Smooth muscle cell (in vitro differentiated cells): ENCODE measurements around the gene SLC30A1. TPM values are rescaled to one million over a fixed set of nuclear protein-coding genes. Genes with fewer than 3 reads are reported as not detected.

Experiments used
- DNase-seq: peaks from one replicate; lab custom pipeline; 2025; ENCODE audit not compliant: unreplicated experiment; lab: John Stamatoyannopoulos, UW
- H2AFZ ChIP-seq: fragments of 200-600 bp; sonication (generic); 2 replicates; pipeline ENCODE4 v1.6.0; 2016; ENCODE audit warnings: antibody characterized with exemption, low read depth, mild to moderate bottlenecking
- H3F3A ChIP-seq: fragments of 200-600 bp; sonication (generic); 2 replicates; pipeline ENCODE4 v1.6.0; 2017; ENCODE audit warnings: antibody characterized with exemption, low read depth
- H3K27ac ChIP-seq: fragments of 200-600 bp; sonication (generic); 2 replicates; pipeline ENCODE4 v1.5.1; 2016; ENCODE audit warnings: low read depth, mild to moderate bottlenecking
- H3K27me3 ChIP-seq: fragments of 200-600 bp; sonication (generic); 2 replicates; pipeline ENCODE4 v1.6.1; 2016; ENCODE audit warnings: low read depth, mild to moderate bottlenecking
- H3K36me3 ChIP-seq: fragments of 200-600 bp; sonication (generic); 2 replicates; pipeline ENCODE4 v1.5.1; 2016; ENCODE audit warnings: low read depth
- H3K4me1 ChIP-seq: fragments of 200-600 bp; sonication (generic); 2 replicates; pipeline ENCODE4 v1.5.1; 2016; ENCODE audit warnings: low read depth
- H3K4me2 ChIP-seq: fragments of 200-600 bp; sonication (generic); 2 replicates; pipeline ENCODE4 v1.6.0; 2016; ENCODE audit warnings: mild to moderate bottlenecking
- H3K4me3 ChIP-seq: fragments of 200-600 bp; sonication (generic); 2 replicates; pipeline ENCODE4 v1.5.1; 2016; ENCODE audit warnings: mild to moderate bottlenecking
- H3K79me2 ChIP-seq: fragments of 200-600 bp; sonication (generic); 2 replicates; pipeline ENCODE4 v1.6.0; 2016; ENCODE audit warnings: low read depth, mild to moderate bottlenecking
- H3K9ac ChIP-seq: fragments of 200-600 bp; sonication (generic); 2 replicates; pipeline ENCODE4 v1.6.0; 2016; ENCODE audit warnings: low read depth
- H3K9me3 ChIP-seq: fragments of 200-600 bp; sonication (generic); replicated peaks from 2 replicates; pipeline ENCODE4 v1.5.1; 2016; ENCODE audit warnings: low read depth
- H4K20me1 ChIP-seq: fragments of 200-600 bp; sonication (generic); 2 replicates; pipeline ENCODE4 v1.6.0; 2016; ENCODE audit warnings: low read depth
- CTCF ChIP-seq: fragments of 200-600 bp; sonication (generic); IDR thresholded peaks from 2 replicates; pipeline ENCODE4 v1.5.1; 2017; ENCODE audit warnings: borderline replicate concordance, mild to moderate bottlenecking, antibody characterized with exemption; ENCODE audit not compliant: insufficient read depth, poor library complexity, severe bottlenecking
- WGBS: methylation state at CpG from one replicate; pipeline ENCODE4 v1.1.7; 2016; ENCODE audit warnings: low lambda C conversion rate; 5-methylcytosine and 5-hydroxymethylcytosine counted together
- polyA plus RNA-seq: library from polyadenylated mRNA; unstranded; fragments of >200 nt; fragmentation: Nextera tagmentation; extraction: Ambion mirVana; gene quantifications from 2 replicates; pipeline ENCODE4 v1.2.1, GENCODE V29; 2016
- total RNA-seq: library from RNA; depleted of rRNA; stranded (reverse); fragments of >200 nt; gene quantifications from 2 replicates; pipeline ENCODE4 v1.2.3, GENCODE V29; 2014

The SLC30A1 gene
- total and polyA plus RNA-seq, 2 experiments from 2014 or later = 8.0 to 19.0 TPM

- peaks cover 11% of the 10 kb centered on the region for H3F3A ChIP-seq
- H2AFZ ChIP-seq = peak overlapping the region; percentile 63
- TF ChIP-seq CTCF = no peak
- H3K4me1 ChIP-seq = no peaks in the 10 kb centered on the region
- H3K9ac ChIP-seq = no peak overlapping the region
- no peaks in the 10 kb centered on the region for H4K20me1 ChIP-seq
- no peak overlapping the region for H3K4me2 ChIP-seq
- H3K36me3 ChIP-seq = no peaks in the 10 kb centered on the region
- no peak overlapping the region for H3K4me3 ChIP-seq
- H3K27ac ChIP-seq = no peak overlapping the region
- DNase-seq = no peak
- WGBS = 87% methylated on average over 4 of the region's 4 CpGs
- no peaks in the 10 kb centered on the region for H3K9me3 ChIP-seq
- H3K27me3 ChIP-seq = no peaks in the 10 kb centered on the region
- no peaks in the 10 kb centered on the region for H3K79me2 ChIP-seq
Measured at GRCh38 chr1:211611818-211612217, 32.9 kb upstream of the SLC30A1 start.

GRCh38 chr1:211610779-211611556 lies 32.0 kb upstream of the SLC30A1 start:
- 79% methylated on average over 8 of the region's 9 CpGs for WGBS
- Histone ChIP-seq H3K27me3 (no peaks in the 10 kb centered on the region), H4K20me1 (no peaks in the 10 kb centered on the region), H3K36me3 (no peaks in the 10 kb centered on the region), H2AFZ (no peak overlapping the region), H3K4me2 (no peak overlapping the region), H3F3A (peaks cover 11% of the 10 kb centered on the region), H3K79me2 (no peaks in the 10 kb centered on the region), H3K9me3 (no peaks in the 10 kb centered on the region), H3K27ac (no peak overlapping the region), H3K9ac (no peak overlapping the region), H3K4me1 (no peaks in the 10 kb centered on the region), H3K4me3 (no peak overlapping the region)
- no peak for DNase-seq
- TF ChIP-seq CTCF = no peak

- TF ChIP-seq CTCF = no peak
- 98% methylated on average over 10 of the region's 10 CpGs for WGBS
- no peaks in the 10 kb centered on the region for H3K9me3 ChIP-seq
- H3K4me1 ChIP-seq = no peaks in the 10 kb centered on the region
- no peaks in the 10 kb centered on the region for H3K36me3 ChIP-seq
- no peak overlapping the region for H3K4me2 ChIP-seq
- no peaks in the 10 kb centered on the region for H3K79me2 ChIP-seq
- H4K20me1 ChIP-seq = no peaks in the 10 kb centered on the region
- DNase-seq = no peak
- no peak overlapping the region for H3K27ac ChIP-seq
- no peak overlapping the region for H3K4me3 ChIP-seq
- no peaks in the 10 kb centered on the region for H3K27me3 ChIP-seq
- H3K9ac ChIP-seq = no peak overlapping the region
- H3F3A ChIP-seq = peaks cover 11% of the 10 kb centered on the region
- H2AFZ ChIP-seq = no peak overlapping the region
Measured at GRCh38 chr1:211609120-211610024, 30.4 kb upstream of the SLC30A1 start.
